Muscle of back (tissue), 11 donors: Measurements from ENCODE around the gene TBC1D3B. TPM values are rescaled to one million over a fixed set of nuclear protein-coding genes. Genes with fewer than 3 reads are reported as not detected.
"Not testable (repeated sequence)": the region's sequence is repeated elsewhere in the genome, so short reads cannot be mapped to it uniquely, and the experiment has no call there.

ENCODE experiments used
- DNase-seq, 3 donors: peaks; one replicate each; pipeline versions ENCODE4 v3.0.0 to v3.0.0-alpha.2; 2013
- polyA plus RNA-seq, 10 donors: library from polyadenylated mRNA; unstranded; fragments of 120-200 nt; gene quantifications; one replicate each; pipeline ENCODE4 v1.2.1, GENCODE V29; 2013; ENCODE audit not compliant: insufficient read length in 10 of 10

Gene TBC1D3B
- polyA plus RNA-seq, 10 donors, result 2.9 to 16.2 (median 7.5) TPM

GRCh38 chr17:36201506-36201905 is 25.1 kb upstream of the TBC1D3B start:
- not testable (repeated sequence) for DNase-seq

- DNase-seq, result not testable (repeated sequence)
These were observed 24.7 kb upstream of the TBC1D3B start for GRCh38 chr17:36201102-36201501.

DNA sequence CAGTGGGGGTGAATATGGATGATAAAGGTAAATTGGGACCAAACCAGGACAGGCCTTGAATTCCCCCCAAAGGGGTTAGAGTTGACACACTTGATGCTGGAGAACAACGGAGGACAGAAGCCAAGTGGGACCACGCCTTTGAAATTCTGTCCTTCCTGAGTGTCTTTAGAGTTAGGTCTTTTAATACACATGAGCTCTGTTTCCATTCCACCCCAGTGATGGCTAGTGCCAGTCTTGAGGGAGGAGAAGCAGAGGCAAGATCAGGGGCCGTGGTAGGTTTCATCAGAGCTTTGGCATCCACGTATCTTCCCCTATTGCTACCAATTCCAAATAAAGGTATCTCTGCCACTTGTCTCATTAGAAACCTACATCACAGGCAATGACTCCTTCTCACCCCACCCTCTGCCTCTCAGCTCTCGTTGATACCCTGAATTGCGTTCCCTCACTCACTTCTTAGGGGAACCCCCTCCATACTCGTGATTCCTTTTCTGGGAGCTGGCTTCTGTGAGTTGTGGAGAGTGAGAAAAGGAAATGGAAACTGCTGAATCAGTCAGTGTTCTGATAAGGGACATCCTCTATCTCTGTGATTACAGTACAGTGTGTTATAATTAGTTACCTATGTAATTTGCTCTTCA is 22.5 kb upstream of the TBC1D3B start:
- DNase-seq, result no peak

DNA sequence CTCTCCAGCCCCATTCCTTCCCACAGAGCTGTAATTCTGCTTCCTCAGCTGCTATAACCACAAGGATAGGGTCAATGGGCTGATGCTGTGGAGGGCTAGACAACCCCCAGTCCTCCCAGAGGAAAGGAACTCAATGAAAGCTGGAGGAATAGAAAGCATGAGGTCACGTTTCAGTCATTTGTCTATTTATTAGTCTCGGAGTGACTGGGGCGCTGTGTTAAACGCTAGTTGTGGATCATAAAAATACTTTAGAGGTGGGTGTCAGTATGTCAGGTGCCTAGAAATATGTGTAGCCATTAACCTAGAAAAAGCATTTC is 20.9 kb upstream of the TBC1D3B start:
- DNase-seq, result no peak

GRCh38 chr17:36196131-36196486 is 19.7 kb upstream of the TBC1D3B start:
- DNase-seq, result no peak

GRCh38 chr17:36195434-36196130 is 19.1 kb upstream of the TBC1D3B start:
- DNase-seq, result no peak

DNA sequence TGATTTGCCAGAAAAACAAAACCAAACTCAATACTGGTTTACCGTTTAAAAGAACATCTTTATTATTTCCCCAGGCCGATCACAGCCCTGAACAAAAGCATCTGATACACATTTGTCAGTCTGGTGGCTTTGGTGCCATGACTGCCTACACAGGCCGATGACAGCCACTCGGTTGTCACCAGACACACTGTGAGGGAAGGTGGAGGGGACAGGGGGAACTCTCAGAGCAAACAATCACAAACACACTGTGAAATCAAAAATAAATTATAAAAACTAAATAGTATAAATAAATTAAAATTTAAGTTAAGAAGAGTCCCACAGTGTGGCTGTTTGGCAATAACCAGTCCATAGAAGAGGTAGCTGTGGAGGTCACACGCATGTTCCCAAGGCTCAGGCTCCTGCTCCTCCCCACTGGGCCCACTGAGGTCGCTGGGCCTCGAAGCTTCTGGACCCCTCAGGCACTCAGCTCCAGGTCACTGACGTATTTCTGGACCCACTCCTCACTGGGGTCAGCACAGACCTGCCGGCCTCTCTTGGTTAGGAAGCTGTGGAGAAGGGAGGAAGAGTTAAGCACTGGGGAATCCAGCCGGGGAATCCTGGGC is 18.5 kb upstream of the TBC1D3B start:
- not testable (repeated sequence) for DNase-seq

DNA sequence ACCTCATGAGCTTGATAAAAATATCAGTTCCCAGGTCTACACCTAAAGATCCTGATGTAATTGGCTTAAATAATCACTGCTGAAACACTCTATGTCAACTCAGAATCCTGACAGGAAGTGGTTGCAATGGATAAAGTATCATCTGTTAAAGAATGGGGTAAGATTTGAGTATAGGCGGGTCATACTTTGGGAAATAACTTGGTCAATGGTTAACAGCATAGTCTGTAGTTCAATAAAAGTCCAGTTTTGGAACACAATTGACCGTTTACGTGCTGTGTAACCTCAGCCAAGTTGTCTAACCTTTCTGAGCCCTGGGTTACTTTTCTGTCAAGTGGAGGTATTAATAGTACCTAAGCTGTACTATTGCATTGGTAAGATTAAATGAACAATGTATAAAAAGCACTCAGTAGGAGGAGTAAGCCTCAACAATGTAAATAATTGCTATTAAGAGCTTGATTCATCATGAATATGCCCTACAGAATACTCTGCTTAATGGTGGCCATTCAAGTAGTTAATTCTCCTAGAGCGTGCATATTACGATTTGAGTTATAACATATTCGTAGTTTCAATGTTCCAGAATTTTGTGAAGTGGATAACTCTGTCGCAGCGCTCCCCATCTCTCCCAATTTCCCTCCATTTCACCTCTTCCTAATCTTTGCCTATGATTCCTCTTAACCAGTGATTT is 17.9 kb upstream of the TBC1D3B start:
- DNase-seq, result not testable (repeated sequence)

- DNase-seq, result no peak
These were observed 16.9 kb upstream of the TBC1D3B start for GRCh38 chr17:36193216-36193775.

- not testable (repeated sequence) for DNase-seq
These were observed 14.3 kb upstream of the TBC1D3B start for GRCh38 chr17:36190549-36191330.

DNA sequence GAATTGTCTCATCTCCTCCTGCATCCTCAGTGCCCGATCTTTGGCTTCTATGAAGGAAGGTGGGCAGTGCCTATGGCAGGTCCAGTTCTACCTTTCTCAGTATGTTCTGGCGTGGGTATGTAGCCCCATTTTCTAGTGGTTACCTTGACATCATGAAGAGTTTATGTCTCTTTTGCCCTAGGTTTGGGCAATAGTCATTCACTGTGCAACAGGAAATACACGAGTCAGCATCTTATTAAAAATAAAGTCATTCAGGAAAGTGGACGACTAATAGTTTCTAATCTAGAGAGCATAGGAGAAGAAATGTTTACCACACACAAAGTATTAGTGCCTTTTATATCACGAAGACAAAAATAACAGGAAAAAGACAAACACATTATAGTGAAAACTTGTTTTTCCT is 13.6 kb upstream of the TBC1D3B start:
- not testable (repeated sequence) for DNase-seq

- peak in 1 of 3 donors; percentile 32 for DNase-seq
These were observed 12.5 kb upstream of the TBC1D3B start for GRCh38 chr17:36188891-36189306.

DNA sequence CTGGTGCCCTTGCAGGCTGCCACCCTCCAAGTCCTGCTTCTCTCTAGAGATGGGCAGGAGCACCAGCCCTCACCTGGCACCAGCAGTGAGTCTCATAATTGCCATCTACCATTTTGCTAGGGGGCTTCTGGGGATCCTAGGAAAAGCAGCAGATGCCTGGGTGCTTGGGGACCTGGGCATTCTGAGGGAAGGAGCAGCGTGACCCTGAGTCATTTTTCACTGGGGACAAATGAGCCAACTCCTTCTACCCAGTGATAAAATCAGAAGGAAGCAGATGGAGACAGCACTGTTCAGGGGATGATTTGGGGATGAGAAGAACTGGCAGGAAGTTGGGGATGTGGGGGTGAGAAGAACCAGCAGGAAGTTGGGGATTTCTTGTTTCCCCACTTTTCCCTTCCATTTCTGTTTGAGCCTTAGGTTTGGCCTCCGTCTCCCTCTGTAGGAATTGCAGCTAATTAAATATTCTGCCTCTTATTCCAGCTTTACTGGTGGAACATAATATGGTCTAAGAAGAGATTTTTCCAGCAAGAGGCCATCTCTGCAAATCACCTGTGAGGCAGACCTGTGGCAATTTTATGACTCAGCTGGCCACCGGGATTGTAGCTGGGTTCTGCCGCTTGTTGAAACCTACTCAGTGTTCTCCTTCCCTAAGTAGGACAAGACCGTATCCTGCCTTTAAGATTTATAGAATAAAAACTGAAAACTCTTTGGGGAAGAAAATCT is 11.7 kb upstream of the TBC1D3B start:
- DNase-seq, result not testable (repeated sequence)

DNA sequence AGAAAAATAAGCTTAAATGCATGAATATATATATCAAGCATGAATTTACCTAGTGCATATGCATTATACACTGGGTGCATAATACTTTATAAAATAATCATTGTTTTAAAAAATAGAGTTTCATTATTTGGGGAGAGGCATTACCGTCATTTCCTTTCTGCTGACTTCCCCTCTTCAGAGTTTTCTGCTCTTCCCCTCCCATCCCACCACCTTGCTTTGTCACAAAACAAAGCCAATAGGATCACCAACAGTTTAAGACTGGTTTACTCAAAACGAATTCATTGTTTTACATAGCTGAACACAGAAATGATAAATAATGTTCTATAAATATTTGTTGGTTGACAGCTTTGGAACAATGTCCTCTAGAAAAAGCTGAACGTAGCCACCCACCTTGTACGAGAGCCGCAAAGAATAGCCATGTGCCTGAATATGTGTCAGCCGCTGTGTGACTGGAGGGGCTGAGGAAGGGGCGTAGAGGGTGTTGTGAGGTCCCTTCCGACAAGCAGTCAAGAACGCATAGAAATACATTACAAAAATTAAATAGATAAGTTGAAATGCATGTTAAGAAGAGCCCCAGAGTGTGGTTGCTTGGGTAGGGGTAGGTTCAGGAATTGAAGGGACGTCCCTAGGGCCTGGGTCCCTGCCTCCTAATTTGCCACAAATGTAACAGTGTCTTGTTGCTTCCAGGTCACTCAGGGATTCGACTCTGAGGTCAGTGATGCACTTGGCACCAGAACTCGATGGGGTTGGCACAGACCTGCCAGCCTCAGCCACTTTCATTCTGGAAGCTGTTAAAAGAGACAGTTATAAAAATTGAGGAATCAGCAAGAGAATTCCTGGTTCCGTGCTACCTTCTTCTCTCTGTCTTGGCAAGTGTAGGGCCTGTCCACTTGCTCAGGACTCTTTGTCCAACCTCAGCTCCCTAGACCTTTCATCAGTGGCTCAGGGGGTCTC is 10.7 kb upstream of the TBC1D3B start:
- DNase-seq, result not testable (repeated sequence)

DNA sequence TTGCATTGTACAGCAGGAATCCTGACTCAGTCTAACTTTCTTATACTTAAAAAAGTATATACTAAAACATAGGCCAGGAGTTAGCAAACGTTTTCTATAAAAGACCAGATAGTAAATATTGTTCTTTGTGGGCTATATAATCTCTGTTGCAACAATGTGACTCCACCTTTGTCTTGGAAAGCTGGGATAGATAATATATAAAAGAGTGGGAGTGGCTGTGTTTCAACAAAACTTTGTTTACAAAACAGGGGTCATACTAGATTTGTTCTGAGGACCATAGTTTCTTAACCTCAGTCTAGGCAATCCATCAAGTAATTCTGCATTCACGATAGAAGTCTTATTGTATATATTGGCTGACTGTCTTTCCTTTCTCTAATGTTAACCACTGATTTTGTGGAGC is 9.0 kb upstream of the TBC1D3B start:
- no peak for DNase-seq

DNA sequence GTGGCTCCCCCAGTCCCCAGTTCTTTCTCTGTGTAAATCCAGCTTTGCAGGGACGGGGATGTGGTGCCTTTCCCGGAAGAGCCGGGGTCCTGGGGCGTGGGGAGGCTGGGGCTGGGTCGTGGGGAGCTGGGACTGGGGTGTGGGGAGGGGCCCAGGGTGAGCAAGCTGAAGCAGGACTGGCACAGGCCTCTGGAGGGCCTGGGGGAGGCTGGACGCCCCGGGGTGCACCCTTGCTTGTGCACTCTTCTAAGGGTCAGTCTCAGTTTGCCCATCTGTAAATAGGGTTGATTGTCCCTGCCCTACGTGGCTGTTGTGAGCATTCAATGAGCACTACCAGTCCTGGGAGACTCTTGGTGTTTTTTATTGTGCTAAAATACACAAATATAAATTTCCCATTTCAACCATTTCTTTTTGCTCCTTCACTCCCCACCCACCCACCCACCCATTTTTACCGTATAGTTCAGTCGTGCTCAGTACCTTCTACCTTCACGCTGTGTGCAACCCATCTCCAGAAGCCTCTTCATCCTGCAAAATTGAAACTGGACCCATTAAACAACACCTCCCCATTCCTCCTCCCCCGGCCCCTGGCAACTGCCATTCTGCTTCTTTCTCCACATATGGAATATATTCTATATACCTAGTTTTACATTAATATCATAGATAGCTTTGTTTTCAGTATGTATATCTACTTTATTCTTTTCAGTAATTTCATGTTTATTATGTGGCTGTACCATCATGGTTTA is 7.8 kb upstream of the TBC1D3B start:
- no peak for DNase-seq

DNA sequence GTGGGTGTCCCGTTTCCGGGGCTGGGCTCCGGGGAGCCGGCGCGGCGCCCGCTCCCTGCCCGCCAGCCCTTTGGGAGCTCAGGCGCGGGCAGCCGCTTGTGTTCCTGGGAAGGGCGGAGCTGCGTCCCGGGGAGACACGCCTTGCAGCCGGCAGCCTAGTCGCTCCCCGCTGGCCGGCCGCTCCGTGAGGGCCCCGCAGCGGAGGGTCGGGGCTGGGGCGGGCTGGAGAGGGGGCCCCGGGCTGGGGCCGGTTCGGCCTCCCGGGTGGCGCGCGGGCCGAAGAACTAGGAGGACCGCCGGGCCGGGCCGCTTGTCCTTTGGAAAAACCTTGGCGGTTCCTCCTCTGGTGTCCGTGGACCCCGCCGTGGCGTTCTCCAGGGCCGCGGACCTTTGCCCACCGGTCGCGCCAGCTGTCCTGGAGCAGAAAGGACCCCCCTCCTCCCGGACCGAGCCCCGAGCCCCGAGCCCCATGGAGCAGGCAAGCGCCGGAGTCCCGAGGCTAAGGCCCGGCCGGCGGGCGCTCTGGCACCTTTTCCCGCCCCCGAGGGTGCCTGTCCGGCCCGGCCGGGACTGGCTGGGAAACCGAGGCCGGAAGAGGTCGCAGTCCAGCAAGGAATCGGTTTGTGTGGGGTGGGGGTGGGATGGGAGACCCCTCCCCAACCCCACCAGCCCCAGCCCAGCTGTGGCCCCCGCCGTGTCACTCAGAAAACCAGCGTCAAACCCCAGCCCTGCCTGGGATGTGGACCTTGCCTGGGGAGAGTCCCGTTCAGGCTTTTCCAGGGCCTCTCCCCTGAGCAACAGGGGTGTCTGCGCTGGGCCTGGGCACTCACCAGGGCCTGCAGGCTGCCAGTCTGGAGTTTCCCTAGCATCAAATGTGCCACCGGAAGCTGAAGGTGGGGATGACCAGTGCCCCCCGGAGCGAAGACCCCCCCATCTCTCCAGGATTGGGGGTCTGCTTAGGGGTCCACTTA is 6.8 kb upstream of the TBC1D3B start:
- peak in 2 of 3 donors; percentile 36 to 72 for DNase-seq
